ENCODE data around the gene CD38. TPM values are rescaled to one million over a fixed set of nuclear protein-coding genes. Genes with fewer than 3 reads are reported as not detected.
A peak's percentile ranks its signal among the peaks of the same experiment; 100 is the strongest.
"Not testable (repeated sequence)": the region's sequence is repeated elsewhere in the genome, so short reads cannot be mapped to it uniquely, and the experiment has no call there.

Gene CD38
- 0.02 TPM in 1 of 2 replicates, not detected in the other for total RNA-seq (2014; rRNA removed; shearing (Covaris generic))
- polyA plus RNA-seq (2014; cell fraction: nucleus; rRNA removed), result not detected in 2 replicates

DNA sequence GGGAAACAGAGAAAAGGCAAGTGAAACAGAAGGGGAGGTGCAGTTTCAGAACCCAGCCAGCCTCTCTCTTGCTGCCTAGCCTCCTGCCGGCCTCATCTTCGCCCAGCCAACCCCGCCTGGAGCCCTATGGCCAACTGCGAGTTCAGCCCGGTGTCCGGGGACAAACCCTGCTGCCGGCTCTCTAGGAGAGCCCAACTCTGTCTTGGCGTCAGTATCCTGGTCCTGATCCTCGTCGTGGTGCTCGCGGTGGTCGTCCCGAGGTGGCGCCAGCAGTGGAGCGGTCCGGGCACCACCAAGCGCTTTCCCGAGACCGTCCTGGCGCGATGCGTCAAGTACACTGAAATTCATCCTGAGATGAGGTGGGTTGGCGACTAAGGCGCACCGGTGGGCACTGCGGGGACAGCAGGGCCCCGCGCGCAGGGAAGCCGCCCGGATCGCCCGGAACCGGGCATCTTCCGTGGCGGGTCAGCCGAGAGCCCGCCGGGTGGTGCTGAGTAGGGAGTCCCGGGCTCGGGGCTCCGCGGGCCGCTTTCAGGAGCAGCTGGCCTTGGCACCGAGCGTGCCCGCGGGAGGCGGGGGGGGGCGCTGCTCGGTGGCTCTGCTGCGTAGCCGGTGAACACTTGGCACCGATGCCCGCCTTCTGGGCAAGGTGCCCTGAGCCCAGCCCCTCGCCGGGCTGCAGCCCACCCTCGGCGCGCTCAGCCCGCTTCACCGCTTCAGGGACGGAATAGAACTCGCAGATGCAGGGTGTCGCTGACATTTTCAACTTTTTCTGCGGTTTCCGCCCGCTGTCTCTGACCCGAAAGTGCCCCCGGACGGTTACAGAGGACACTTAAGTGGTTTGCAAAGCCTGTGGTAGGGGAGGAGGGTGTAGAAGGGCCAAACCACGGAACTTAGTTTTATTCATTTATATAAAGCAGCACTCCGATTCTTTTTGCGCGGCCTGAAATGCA, at the start of gene CD38:
TSS of gene CD38 (plus strand) at position 40 of the 953 bp plus-strand sequence. CDS start at position 127, 87 bp downstream.
- no peak for DNase-seq (ENCODE audit: extremely low read depth, low read depth)

- peak; percentile 46 for DNase-seq (ENCODE audit: extremely low read depth, low read depth)
Measured at GRCh38 chr4:15729910-15730533, 48.1 kb upstream of the CD38 start.

DNA sequence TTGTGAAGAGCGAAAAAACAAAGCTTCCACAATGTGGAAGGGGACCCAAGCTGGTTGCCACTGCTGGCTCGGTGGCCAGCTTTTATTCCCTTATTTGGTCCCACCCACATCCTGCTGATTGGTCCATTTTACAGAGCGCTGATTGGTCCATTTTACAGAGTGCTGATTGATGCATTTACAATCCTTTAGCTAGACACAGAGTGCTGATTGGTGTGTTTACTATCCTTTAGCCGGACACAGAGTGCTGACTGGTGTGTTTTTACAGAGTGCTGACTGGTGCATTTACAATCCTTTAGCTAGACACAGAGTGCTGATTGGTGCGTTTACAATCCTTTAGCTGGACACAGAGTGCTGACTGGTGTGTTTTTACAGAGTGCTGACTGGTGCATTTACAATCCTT, 45.1 kb upstream of the CD38 start:
- DNase-seq (ENCODE audit: extremely low read depth, low read depth), result not testable (repeated sequence)

DNA sequence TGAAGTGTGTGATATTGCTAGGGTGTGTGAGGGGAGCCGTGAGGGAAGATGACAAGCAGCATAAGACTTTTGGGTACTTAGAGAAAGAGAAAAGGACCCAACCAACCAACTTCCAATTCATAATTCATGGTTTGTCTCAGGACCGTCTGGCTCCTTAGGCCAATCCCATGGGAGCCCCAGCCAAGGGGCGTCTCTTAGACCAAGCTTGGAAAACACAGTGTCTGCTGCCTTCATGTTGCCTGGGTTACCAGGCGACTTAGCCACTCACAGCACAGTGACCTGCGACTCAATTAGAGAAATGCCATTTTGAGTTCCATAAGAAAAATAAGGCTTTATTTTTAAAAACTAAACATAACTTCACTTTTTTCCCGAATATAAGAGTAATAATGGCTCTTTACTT, 42.6 kb upstream of the CD38 start:
- no peak for DNase-seq (ENCODE audit: extremely low read depth, low read depth)

DNA sequence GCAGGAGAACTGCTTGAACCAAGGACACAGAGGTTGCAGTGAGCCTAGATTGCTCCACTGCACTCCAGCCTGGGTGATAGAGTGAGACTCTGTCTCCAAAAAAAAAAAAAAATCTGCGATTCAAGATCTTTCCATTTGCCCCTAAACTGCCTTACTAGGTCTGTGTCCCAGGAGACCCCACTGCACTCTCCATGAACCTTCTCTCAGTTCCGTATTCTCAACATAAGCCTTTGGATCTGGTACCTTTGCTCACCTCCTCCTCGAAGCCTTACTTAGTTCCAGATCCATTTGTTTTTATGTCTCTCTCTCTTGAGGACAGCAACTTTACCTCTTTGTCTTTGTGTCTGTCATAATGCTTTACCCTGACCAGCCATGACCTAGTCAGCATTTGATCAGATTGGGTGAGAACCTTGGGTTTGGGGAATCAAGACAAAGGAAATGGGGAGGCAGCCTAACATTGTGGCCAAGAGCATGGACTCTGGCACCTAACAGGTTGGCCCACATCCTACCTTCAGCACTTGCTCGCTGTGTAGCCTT, 41.5 kb upstream of the CD38 start:
- no peak for DNase-seq (ENCODE audit: extremely low read depth, low read depth)

DNA sequence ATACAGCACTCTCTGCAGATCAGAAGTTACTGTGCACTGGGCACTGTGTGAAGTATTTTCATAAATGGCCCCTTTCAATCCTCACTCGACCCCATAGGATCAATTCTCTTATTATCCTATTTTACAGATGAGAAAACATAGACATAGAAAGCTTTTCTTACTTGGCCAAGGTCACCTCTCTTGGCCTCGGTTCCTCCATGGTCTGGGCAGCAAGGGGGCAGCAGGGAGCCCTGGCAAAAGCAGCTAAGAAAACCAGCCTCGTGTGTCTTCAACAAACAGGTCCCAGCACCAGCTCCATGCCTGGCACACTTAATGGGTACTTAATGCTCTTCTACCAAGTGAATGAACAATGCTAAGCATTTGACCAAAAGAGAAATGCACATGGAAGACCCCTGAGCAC, 40.9 kb upstream of the CD38 start:
- DNase-seq (ENCODE audit: extremely low read depth, low read depth), result no peak

GRCh38 chr4:15738877-15739276, 39.3 kb upstream of the CD38 start:
- no peak for DNase-seq (ENCODE audit: extremely low read depth, low read depth)

DNA sequence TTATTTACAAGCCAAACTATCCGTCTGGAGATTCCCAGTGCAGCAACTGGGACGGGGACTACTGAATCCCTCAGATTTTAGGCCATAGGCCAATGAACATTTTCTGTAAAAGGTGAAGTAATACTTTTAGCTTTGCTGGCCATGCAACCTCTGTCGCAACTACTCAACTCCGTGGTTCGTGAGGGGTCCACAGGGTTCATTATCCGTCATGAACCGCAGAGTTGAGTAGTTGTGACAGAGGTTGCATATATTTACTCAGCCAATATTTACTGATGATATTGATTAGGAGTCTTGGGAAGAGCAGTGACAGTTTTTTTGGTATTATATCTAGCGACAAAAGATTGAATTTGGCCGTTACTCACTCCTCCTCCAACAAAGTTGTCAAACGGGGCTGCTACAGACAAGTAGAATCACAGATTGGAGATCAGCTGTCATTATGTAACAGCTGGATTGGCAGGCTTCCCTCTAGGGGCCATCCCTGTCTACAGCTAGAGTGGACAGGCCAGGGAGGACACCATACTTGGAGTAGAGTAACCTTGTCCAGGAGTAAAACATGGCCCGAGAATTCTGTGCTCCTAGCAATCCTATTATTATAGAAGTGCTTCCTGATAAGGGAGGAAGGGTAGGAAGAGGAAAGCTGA, 37.2 kb upstream of the CD38 start:
- no peak for DNase-seq (ENCODE audit: extremely low read depth, low read depth)

GRCh38 chr4:15742083-15742582, 36.0 kb upstream of the CD38 start:
- no peak for DNase-seq (ENCODE audit: extremely low read depth, low read depth)

DNA sequence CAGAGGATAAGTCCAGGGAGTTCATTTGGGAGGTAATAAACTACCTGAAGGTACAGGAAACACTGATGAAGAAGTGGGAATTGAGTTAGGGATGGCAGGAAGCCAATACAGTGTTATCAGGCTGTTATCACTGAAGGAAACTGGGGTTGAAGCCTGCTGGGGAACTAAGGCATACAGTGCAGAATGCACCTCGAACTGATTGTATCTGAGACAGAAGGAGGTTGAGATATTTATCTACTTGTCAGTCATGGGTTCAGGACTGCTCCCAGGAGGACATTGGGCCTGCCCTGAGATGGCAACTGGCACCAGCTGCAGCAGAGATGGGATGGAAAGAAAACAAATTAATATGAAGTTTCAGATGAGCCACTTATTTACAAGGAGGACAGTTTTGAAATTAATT, 35.5 kb upstream of the CD38 start:
- DNase-seq (ENCODE audit: extremely low read depth, low read depth), result no peak

- DNase-seq (ENCODE audit: extremely low read depth, low read depth), result no peak
Measured at GRCh38 chr4:15744016-15744545, 34.0 kb upstream of the CD38 start.

GRCh38 chr4:15746110-15746509, 32.0 kb upstream of the CD38 start:
- no peak for DNase-seq (ENCODE audit: extremely low read depth, low read depth)

DNA sequence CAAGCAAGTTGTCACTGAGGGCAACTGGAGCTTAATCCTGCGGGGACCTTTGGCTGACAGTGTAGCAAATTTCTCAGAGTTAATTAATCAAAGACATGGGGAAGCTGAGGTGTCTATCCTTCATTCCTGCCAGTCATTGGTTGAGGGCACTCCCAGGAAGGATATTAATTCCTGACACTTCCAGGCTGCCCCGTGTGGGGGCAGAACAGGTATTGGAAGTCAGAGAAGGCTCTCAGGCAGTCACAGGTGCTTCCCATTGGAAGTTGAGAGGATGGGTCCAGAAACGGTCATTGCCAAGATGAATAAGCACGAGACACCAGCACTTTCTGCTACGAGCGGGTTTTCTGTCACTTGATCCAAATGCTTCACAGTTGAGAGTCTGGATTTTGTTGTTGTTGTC, 29.1 kb upstream of the CD38 start:
- no peak for DNase-seq (ENCODE audit: extremely low read depth, low read depth)

- no peak for DNase-seq (ENCODE audit: extremely low read depth, low read depth)
Measured at GRCh38 chr4:15751153-15751552, 27.0 kb upstream of the CD38 start.

DNA sequence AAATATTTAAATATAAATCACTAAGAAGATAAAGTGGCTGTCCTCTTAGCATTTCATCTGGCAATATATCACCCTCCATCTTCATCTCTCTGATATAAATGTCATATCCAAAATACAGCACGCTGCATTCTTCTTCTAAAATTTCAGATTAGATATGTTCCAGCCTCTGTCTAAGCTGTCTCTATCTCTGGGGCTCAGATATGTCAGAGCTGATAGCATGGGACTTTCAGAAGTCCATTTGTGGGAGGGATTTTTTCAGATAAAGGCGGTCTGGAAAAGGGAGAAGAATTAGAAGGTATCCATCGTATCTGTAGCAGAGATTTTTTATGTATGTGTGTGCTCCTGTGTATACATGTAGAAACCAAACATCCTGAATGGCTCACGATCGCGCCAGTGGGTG, 25.0 kb upstream of the CD38 start:
- no peak for DNase-seq (ENCODE audit: extremely low read depth, low read depth)

GRCh38 chr4:15753786-15754185, 24.3 kb upstream of the CD38 start:
- no peak for DNase-seq (ENCODE audit: extremely low read depth, low read depth)

GRCh38 chr4:15754323-15754722, 23.8 kb upstream of the CD38 start:
- no peak for DNase-seq (ENCODE audit: extremely low read depth, low read depth)

GRCh38 chr4:15755321-15756155, 22.6 kb upstream of the CD38 start:
- DNase-seq (ENCODE audit: extremely low read depth, low read depth), result no peak

GRCh38 chr4:15756361-15756861, 21.7 kb upstream of the CD38 start:
- DNase-seq (ENCODE audit: extremely low read depth, low read depth), result no peak

GRCh38 chr4:15757054-15757453, 21.1 kb upstream of the CD38 start:
- no peak for DNase-seq (ENCODE audit: extremely low read depth, low read depth)
